Stimulated activated CD8-positive, alpha-beta memory T cell treated with anti-CD3 and anti-CD28 coated beads, Interleukin-7, amount 100 ng/mL, for 48 hours (primary cell): ENCODE measurements around the gene FLT1.

Experiments
- DNase-seq, 2 donors: peaks; one replicate each; pipeline ENCODE4 v3.0.0-alpha.2; 2020; ENCODE audit warnings: low read depth in 1 of 2; ENCODE audit errors: extremely low read depth in 1 of 2

Gene FLT1

DNA sequence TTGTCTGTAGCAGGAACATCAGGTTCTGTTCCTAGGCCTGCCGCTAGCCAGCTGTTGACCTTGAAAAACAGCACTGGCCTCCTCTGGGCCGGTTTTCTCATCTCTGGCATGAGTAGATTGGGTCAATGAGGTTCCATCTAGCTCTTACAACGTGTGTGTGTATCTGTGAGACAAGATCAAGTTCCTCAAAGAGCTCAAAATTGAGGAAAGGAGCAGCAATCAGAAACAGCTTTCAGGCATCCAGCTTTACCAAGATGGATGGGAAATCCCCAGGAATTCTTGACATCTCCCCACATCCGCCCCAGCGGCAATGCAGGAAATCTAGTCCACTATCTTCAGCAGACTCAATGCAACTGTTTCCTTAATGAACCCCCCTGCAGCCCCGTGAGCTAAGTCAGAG is 4.9 kb downstream of the FLT1 start:
- no peak for DNase-seq

DNA sequence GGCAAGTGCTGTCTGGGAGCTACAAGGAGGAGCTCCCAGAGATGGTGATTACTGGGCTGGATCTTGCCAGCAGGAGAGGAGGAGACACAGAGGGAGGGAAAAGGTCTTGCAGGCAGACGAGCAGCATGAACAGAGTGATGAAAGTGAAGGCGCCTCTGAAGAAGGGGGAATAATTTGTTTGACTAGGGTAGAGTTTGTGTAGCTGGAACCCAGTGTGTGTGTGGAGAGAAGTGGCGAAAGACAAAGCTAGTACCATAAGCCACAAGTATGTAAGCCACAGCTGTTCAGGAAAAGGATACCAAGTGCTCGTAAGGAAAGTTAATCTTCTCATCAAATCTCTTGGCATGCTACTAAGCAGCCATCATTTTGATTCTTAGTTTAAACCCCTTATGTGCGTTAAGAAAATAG is 5.4 kb downstream of the FLT1 start:
- DNase-seq: no peak

- no peak for DNase-seq
These were observed 6.4 kb downstream of the FLT1 start for GRCh38 chr13:28488376-28489005.

DNA sequence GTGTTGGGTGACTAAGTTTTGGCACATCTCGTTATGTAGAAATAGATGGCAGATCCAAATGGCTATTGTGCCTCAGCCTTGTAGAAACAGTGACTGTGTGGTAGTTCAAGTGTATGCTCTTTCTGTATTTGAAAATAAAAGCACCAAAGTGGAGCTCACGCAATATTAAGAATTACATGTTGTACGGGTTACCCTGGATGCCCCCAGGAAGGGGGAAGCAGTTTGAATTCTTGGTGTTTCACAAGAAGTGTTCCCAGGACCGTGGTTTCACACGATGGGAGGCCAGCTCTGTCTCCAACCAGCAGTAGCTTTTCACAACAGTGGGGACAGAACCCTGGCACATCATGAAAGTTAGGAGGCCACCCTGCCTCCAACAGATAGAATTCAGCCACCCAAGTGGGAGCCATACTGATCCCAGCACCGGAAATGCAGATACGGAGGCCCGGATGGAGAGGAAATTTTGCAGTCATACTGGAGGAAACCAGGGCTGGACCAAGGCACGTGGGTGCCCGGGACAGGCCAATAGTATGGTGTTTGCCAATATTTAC is 8.9 kb downstream of the FLT1 start:
- DNase-seq: no peak

DNA sequence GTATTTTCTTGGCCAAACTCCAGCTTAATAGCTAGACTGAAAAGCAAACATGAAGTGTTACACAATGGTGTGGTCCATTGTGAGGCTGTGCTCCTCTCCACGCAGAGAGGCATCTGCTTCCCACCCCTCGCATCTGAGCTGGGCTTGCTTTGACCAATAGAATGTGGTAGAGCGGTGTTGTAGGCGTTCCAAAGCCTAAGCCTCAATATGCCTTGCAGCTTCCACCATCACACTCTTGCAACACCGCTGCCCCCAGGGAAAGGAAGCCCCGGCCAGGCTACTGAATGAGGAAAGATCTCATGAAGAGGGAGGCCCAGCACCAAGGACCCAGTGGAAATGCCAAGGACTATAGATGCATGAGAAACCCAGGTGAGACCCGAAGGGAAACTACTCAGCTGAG is 9.4 kb downstream of the FLT1 start:
- DNase-seq: no peak

DNA sequence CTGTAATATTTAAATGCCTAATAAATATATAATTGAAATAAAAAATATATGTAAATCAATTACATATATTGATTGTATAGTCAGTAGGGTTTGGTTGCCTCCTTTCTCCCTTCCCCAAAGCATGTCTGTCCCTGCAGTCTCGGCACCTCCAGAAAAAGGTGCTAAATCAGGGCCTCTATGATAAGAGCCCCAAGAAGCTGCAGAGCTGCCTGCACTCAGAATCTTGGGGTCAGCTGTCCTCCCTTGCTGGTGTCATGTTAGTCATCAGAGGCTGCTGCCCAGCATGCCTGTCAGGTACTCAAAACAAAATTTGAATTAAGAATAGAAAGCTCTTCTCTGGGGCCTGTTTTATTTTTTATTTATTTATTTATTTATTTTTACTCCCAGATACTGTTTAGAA is 9.8 kb downstream of the FLT1 start:
- no peak for DNase-seq

- no peak for DNase-seq
These were observed 11.5 kb downstream of the FLT1 start for GRCh38 chr13:28483313-28483931.

DNA sequence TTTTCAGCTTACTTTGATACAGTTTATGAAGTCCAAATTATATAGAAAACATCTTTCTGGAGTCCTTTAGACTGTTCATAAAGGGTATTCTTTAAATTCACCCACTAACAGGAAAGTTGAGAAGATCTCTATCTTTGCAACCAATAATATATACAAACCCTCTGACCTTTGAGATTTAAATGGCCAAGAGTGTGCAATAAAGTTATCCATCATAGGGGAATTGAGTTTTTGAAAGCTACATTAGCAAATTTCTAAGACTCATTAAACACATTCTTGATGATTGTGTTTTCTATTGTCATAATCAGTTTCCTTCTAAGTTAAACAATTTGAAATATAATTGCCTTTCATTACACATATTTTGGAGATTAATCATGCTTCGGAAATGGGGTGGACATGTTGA is 15.9 kb downstream of the FLT1 start:
- no peak for DNase-seq

GRCh38 chr13:28478127-28478526 is 16.8 kb downstream of the FLT1 start:
- DNase-seq: no peak

GRCh38 chr13:28477709-28477973 is 17.3 kb downstream of the FLT1 start:
- no peak for DNase-seq

GRCh38 chr13:28476919-28477708 is 17.8 kb downstream of the FLT1 start:
- no peak for DNase-seq

GRCh38 chr13:28475916-28476725 is 18.8 kb downstream of the FLT1 start:
- no peak for DNase-seq

DNA sequence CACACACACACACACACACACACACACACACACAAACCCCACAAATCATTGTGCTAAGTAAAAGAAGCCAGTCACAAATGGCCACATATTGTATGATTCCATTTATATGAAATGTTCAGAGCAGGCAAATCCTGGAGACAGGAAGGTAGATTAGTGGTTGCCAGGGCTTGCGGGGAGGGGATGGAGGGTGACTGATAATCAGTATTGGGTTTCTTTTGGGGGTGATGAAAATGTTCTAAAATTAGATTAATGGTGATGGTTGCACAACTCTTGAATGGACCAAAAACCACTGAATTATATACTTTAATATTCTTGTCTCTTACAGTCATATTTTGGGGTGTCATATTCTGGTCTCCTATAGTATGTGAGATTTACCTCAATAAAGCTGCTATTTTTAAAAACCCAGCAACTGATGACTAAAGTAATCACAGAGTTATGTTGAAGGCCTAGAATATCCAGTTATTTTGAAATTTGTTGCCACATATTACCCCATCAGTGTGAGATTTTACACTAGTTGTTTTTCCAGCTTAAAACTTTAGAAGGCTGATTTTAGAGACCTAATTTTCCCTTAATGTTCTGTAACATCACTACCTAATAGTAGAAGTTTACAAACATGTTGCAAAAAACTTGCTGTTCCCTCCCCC is 20.3 kb downstream of the FLT1 start:
- no peak for DNase-seq

- no peak for DNase-seq
These were observed 21.9 kb downstream of the FLT1 start for GRCh38 chr13:28473044-28473443.

DNA sequence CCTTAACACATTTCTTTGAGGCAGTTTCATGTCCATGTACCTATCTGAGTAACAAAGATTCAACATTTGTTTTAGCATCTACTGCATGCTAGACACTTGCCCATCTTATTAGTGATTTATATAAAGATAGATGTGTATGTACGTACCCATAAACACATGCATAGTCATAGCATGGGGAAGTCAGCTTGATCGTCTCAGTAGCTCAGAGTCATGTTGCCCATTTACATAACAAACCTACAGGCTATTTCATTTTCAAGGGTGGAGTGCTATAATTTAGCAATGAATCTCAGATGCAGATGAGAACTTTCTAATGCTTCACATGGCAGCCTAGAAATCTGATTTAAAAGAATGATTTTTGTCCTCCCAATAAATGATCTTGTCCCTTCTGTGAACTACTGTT is 23.5 kb downstream of the FLT1 start:
- no peak for DNase-seq

DNA sequence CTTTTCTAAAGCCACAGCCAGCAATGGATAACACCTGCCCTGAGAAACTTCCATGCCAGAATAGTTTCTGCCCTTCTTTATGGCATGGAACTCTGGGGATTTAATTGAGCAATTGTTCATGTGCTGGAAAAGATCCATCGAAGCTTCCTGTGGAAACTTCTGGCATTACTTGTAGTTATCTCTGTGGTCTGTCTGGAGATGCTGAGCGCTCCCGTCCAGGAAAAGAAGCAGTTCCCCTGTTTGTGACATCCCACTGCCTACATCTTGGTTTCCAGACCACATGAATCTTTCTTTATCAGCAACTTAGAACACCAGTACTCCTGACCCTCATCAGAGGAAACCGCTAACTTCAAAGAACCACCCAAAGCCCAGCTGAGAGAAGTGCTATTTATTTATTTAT is 24.6 kb downstream of the FLT1 start:
- DNase-seq: no peak

DNA sequence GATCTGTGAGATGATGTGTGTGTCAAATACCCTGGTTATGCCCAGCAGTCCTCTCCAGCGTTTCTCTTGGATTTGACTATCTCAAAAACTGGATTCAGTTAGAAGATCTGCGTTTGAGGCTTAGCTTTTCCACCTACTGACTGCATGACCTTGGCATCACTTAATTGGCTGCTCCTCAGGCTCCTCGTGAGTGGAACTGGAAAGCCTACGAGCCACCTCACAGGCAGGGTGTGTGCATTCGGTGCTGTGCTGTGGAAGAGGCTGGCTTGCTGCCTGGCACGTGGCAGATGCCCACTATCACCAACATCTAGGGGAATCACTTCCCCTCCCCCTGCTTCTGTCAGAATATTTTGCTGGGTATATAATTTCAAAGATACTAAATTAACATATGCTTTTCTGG is 25.6 kb downstream of the FLT1 start:
- DNase-seq: no peak

- DNase-seq: no peak
These were observed 26.7 kb downstream of the FLT1 start for GRCh38 chr13:28468023-28468915.

GRCh38 chr13:28467034-28467433 is 27.9 kb downstream of the FLT1 start:
- no peak for DNase-seq

GRCh38 chr13:28466151-28466550 is 28.8 kb downstream of the FLT1 start:
- DNase-seq: no peak
